IPS DF 19.7 (cell line): ENCODE results near the gene PRKACG.

Source experiments
- DNase-seq: peaks from one replicate; pipeline ENCODE4 v3.0.0-alpha.2; 2013; ENCODE audit warnings: low read depth, low spot score

Gene PRKACG

GRCh38 chr9:68983522-68984424, 30.1 kb downstream of the PRKACG start:
- DNase-seq = no peak

- no peak for DNase-seq
Measured at GRCh38 chr9:68983008-68983411, 30.9 kb downstream of the PRKACG start.

GRCh38 chr9:68981789-68982188, 32.1 kb downstream of the PRKACG start:
- no peak for DNase-seq

- DNase-seq = no peak
Measured at GRCh38 chr9:68980341-68980914, 33.5 kb downstream of the PRKACG start.

- DNase-seq = no peak
Measured at GRCh38 chr9:68979538-68980314, 34.2 kb downstream of the PRKACG start.

- DNase-seq = no peak
Measured at GRCh38 chr9:68978501-68978900, 35.4 kb downstream of the PRKACG start.

GRCh38 chr9:68978066-68978465, 35.8 kb downstream of the PRKACG start:
- no peak for DNase-seq

- no peak for DNase-seq
Measured at GRCh38 chr9:68975365-68976043, 38.4 kb downstream of the PRKACG start.

- no peak for DNase-seq
Measured at GRCh38 chr9:68974901-68975300, 39.0 kb downstream of the PRKACG start.

GRCh38 chr9:68974431-68974830, 39.5 kb downstream of the PRKACG start:
- DNase-seq = no peak

GRCh38 chr9:68973619-68974018, 40.3 kb downstream of the PRKACG start:
- no peak for DNase-seq

- DNase-seq = no peak
Measured at GRCh38 chr9:68970151-68970550, 43.8 kb downstream of the PRKACG start.

GRCh38 chr9:68969538-68969937, 44.4 kb downstream of the PRKACG start:
- DNase-seq = no peak

- no peak for DNase-seq
Measured at GRCh38 chr9:68967800-68968199, 46.1 kb downstream of the PRKACG start.

GRCh38 chr9:68966496-68966944, 47.4 kb downstream of the PRKACG start:
- DNase-seq = no peak

- DNase-seq = no peak
Measured at GRCh38 chr9:68964765-68965164, 49.1 kb downstream of the PRKACG start.

GRCh38 chr9:68964102-68964541, 49.8 kb downstream of the PRKACG start:
- no peak for DNase-seq

- DNase-seq = no peak
Measured at GRCh38 chr9:68963416-68963815, 50.5 kb downstream of the PRKACG start.
